Cortex of kidney (tissue), 1 donor: Measurements from ENCODE around the gene CDH12.

Experiments used
- DNase-seq: peaks from one replicate; lab custom pipeline; 2025; lab: John Stamatoyannopoulos, UW

CDH12 gene

GRCh38 chr5:21704974-21705668 is 1148.0 kb downstream of the CDH12 start:
- no peak for DNase-seq

GRCh38 chr5:21701317-21701716 is 1151.8 kb downstream of the CDH12 start:
- DNase-seq: no peak
